WERI-Rb-1 (cell line): ENCODE data around the gene LBX1.

Experiments used
- DNase-seq: peaks from one replicate; pipeline ENCODE4 v3.0.0-alpha.2; 2020
- H3K27ac ChIP-seq: fragments of 250-450 bp; sonication (Bioruptor Pico); 2 replicates; pipeline ENCODE4 v1.5.1; 2020; ENCODE audit warnings: mild to moderate bottlenecking, moderate library complexity
- H3K27me3 ChIP-seq: fragments of 250-450 bp; sonication (Bioruptor Pico); 2 replicates; pipeline ENCODE4 v1.5.1; 2021; ENCODE audit warnings: mild to moderate bottlenecking, low read depth, moderate library complexity; ENCODE audit not compliant: insufficient read depth, severe bottlenecking
- H3K36me3 ChIP-seq: fragments of 250-450 bp; sonication (Bioruptor Pico); 2 replicates; pipeline ENCODE4 v1.5.1; 2020; ENCODE audit warnings: mild to moderate bottlenecking, moderate library complexity
- H3K4me3 ChIP-seq: 2 replicates; pipeline ENCODE4 v1.5.1; 2011; ENCODE audit warnings: low read depth, mild to moderate bottlenecking, control low read depth, low read length
- H3K9me3 ChIP-seq: fragments of 250-450 bp; sonication (Bioruptor Pico); 2 replicates; pipeline ENCODE4 v1.5.1; 2021; ENCODE audit warnings: mild to moderate bottlenecking, moderate library complexity; ENCODE audit not compliant: severe bottlenecking
- CTCF ChIP-seq: IDR thresholded peaks from 2 replicates; pipeline ENCODE4 v1.5.1; 2011; ENCODE audit warnings: low read depth, mild to moderate bottlenecking, control low read depth, inconsistent platforms, low read length

The LBX1 gene

DNA sequence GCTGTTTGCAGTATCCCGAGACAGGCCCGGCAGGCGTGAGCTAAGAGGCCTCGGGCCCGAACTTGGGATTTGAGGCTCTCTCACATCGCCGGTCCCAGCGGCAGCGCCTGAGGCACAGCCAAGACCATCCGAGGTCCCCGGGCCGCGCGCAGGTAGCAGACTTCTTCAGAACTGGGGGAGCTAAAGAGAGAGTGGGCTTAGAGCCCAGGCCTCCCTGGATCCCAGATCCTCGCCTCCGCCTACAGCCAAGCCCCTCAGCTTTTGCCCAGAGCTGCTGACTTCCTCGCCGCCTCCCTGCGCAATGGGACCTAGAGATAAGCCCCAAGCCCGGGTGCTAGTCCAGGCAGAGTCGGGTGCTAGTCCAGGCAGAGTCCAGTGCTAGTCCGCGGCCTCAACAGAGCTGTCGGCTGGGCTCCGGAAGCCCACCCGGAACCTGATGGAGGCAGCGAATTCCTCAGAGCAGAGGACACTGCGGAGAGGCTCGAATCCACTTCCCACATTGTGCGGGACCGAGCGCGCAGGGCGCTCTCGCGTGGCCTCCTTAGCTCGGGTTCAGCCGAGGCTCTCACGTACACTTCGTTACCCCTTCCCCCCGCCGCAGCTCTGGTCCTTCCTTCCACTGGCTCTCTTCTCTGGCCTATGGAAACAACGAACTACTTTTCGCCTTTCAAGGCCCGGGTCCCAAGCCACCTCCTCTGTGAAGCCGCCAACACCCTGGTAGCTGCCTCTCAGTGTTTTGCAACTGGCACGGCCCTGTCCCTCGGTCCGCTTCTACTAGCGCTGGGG, 5.8 kb downstream of the LBX1 start:
- Histone ChIP-seq H3K27ac (no peak overlapping the region), H3K9me3 (peaks cover 2% of the 10 kb centered on the region), H3K27me3 (no peaks in the 10 kb centered on the region), H3K4me3 (no peak overlapping the region), H3K36me3 (no peaks in the 10 kb centered on the region)
- TF ChIP-seq CTCF, result no peak
- DNase-seq, result no peak

GRCh38 chr10:101222683-101223273, 6.5 kb downstream of the LBX1 start:
- no peak for DNase-seq
- no peak for TF ChIP-seq CTCF
- H3K36me3 ChIP-seq, result no peaks in the 10 kb centered on the region
- no peak overlapping the region for H3K4me3 ChIP-seq
- H3K27ac ChIP-seq, result no peak overlapping the region
- H3K9me3 ChIP-seq, result peaks cover 2% of the 10 kb centered on the region
- no peaks in the 10 kb centered on the region for H3K27me3 ChIP-seq

DNA sequence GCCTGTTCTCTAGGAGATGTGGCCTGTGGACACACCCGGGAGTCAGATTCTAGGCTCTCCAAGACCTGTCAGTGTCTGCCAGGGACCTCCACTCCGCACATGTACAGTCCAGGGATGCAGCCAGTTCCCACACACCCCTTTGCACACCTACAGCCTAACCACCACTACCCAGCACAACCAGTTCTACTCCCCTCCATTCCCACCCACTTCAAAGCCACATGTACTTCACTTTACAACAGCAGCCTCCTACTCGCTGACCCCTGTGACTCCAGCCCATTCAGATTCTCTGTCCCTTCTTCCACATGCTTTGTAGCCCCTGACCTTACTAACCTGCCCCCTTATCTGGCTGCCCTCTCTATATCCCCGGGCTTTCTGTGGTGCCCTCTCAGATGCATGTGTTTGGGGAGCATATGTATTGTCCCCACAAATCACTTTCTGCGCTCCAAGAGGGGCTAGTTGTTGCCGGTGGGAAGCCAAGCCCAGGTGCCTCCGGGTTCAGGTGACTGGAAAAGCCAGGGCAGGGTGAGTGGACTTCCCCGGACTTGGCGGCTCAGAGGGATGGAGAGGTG, 7.2 kb downstream of the LBX1 start:
- TF ChIP-seq CTCF, result no peak
- Histone ChIP-seq H3K4me3 (no peak overlapping the region), H3K27me3 (no peaks in the 10 kb centered on the region)

GRCh38 chr10:101221549-101221948, 7.7 kb downstream of the LBX1 start:
- Histone ChIP-seq H3K36me3 (no peaks in the 10 kb centered on the region), H3K27ac (no peak overlapping the region), H3K4me3 (no peak overlapping the region), H3K9me3 (peaks cover 2% of the 10 kb centered on the region), H3K27me3 (no peaks in the 10 kb centered on the region)
- no peak for DNase-seq
- TF ChIP-seq CTCF, result no peak

More for the DNA sequence above, 7.2 kb downstream of the LBX1 start:
- Histone ChIP-seq H3K9me3 (peaks cover 2% of the 10 kb centered on the region), H3K27ac (no peak overlapping the region), H3K36me3 (no peaks in the 10 kb centered on the region)
- DNase-seq, result no peak

DNA sequence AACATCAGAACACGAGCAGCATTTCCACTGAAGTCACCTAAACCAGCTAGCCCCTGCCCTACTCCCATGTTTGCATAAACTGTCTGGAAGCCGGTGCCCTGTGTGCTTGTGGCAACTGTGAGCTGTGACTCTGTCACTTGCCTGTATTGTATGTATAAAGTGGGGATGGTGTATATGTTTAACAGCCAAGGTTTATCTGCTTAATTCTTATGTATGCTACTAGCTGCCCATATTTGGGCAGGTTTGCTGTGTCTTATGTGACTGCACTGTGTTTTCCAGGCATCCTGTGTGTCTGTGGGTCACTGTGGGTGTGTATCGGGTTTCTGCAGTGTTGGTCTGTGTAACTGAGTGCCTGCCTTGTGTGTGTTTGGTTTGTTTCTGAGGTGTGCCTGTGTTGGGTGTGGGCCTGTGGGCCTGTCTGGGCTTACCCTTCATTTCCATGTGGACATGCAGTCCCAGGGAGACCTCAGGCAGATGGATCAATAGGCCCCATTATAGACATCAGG, 9.3 kb downstream of the LBX1 start:
- no peak overlapping the region for H3K27ac ChIP-seq
- no peak for TF ChIP-seq CTCF
- H3K4me3 ChIP-seq, result no peak overlapping the region
- no peaks in the 10 kb centered on the region for H3K36me3 ChIP-seq
- H3K27me3 ChIP-seq, result no peaks in the 10 kb centered on the region
- H3K9me3 ChIP-seq, result peaks cover 2% of the 10 kb centered on the region
- DNase-seq, result no peak
